Immature natural killer cell (primary cell): ENCODE measurements around the gene RLN3. TPM values are rescaled to one million over a fixed set of nuclear protein-coding genes. Genes with fewer than 3 reads are reported as not detected.

ENCODE experiments used
- DNase-seq, 3 donors: peaks; one replicate each; pipeline ENCODE4 v3.0.0; 2022; ENCODE audit warnings: mixed read lengths in 1 of 3
- H3K27ac Mint-ChIP-seq, 6 donors: one replicate each; pipeline ENCODE4 v1.8.0; 2020; ENCODE audit warnings: mixed read lengths in 6 of 6, mild to moderate bottlenecking in 5 of 6, inconsistent platforms in 4 of 6, moderate library complexity in 3 of 6
- H3K27me3 Mint-ChIP-seq, 3 donors: one replicate each; pipeline ENCODE4 v1.8.0; 2020 to 2021; ENCODE audit warnings: low read depth in 3 of 3, mild to moderate bottlenecking in 3 of 3, mixed read lengths in 3 of 3, moderate library complexity in 3 of 3, inconsistent platforms in 1 of 3
- H3K36me3 Mint-ChIP-seq, 3 donors: one replicate each; pipeline ENCODE4 v1.8.0; 2020; ENCODE audit warnings: mixed read lengths in 3 of 3, inconsistent platforms in 2 of 3, mild to moderate bottlenecking in 2 of 3
- H3K4me1 Mint-ChIP-seq, 2 donors: one replicate each; pipeline ENCODE4 v1.8.0; 2020; ENCODE audit warnings: inconsistent platforms in 2 of 2, mild to moderate bottlenecking in 2 of 2, mixed read lengths in 2 of 2, moderate library complexity in 1 of 2
- H3K4me3 Mint-ChIP-seq, 5 donors: one replicate each; pipeline ENCODE4 v1.8.0; 2020; ENCODE audit warnings: mild to moderate bottlenecking in 5 of 5, mixed read lengths in 5 of 5, inconsistent platforms in 3 of 5, moderate library complexity in 3 of 5
- H3K9me3 Mint-ChIP-seq, 6 donors: one replicate each; pipeline ENCODE4 v1.8.0; 2020; ENCODE audit warnings: mild to moderate bottlenecking in 6 of 6, mixed read lengths in 6 of 6, inconsistent platforms in 4 of 6, moderate library complexity in 3 of 6
- polyA plus RNA-seq, 3 donors: library from polyadenylated mRNA; unstranded; fragments of 300-500 nt; fragmentation: Illumina TruSeq; gene quantifications; one replicate each; pipeline ENCODE4 v1.2.3, GENCODE V29; 2021

RLN3 gene
- polyA plus RNA-seq, 3 donors from 2014 or later = not detected

DNA sequence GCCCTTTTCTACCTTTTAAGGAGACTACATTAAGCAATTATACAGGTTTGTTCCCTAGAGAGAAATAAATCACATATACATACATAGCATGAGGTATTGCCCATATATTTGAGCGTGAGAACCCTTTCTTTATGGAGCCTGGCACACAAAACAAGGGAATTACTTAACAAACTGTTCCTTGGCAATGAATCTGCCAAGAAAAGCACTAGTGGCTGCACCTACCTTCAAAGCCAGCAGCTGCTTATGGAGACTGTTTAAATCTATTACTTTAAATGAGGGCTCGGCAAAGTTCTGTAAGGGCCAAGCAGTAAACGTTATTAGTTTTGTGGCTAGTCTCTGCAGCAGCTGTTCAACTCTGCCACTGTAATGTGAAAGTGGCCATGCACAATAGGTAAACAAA, 28.9 kb upstream of the RLN3 start:
- DNase-seq = no peak
- H3K36me3 Mint-ChIP-seq = peaks cover 0 to 4% (median 0%) of the 10 kb centered on the region in 3 donors
- H3K27ac Mint-ChIP-seq = peak overlapping the region in 4 of 6 donors; percentile 31 to 65 (median 50)
- peaks cover 0 to 6% (median 5%) of the 10 kb centered on the region in 3 donors for H3K27me3 Mint-ChIP-seq
- H3K4me3 Mint-ChIP-seq = no peak overlapping the region
- H3K9me3 Mint-ChIP-seq = no peaks in the 10 kb centered on the region
- H3K4me1 Mint-ChIP-seq = peaks cover 25 to 28% of the 10 kb centered on the region in 2 donors

- peaks cover 0 to 4% (median 0%) of the 10 kb centered on the region in 3 donors for H3K36me3 Mint-ChIP-seq
- no peak for DNase-seq
- H3K27me3 Mint-ChIP-seq = peaks cover 8 to 18% (median 13%) of the 10 kb centered on the region in 3 donors
- no peaks in the 10 kb centered on the region for H3K9me3 Mint-ChIP-seq
- H3K4me1 Mint-ChIP-seq = peaks cover 39% of the 10 kb centered on the region in 2 donors
- peak overlapping the region in 1 of 5 donors; percentile 46 for H3K4me3 Mint-ChIP-seq
- peak overlapping the region; percentile 91 to 98 (median 96) for H3K27ac Mint-ChIP-seq
Measured at GRCh38 chr19:14000691-14001375, 27.1 kb upstream of the RLN3 start.

- H3K36me3 Mint-ChIP-seq = peaks cover 0 to 4% (median 0%) of the 10 kb centered on the region in 3 donors
- peaks cover 39 to 45% of the 10 kb centered on the region in 2 donors for H3K4me1 Mint-ChIP-seq
- H3K27ac Mint-ChIP-seq = peak overlapping the region; percentile 91 to 98 (median 96)
- peak overlapping the region; percentile 59 to 80 (median 70) for H3K4me3 Mint-ChIP-seq
- peaks cover 17 to 32% (median 21%) of the 10 kb centered on the region in 3 donors for H3K27me3 Mint-ChIP-seq
- H3K9me3 Mint-ChIP-seq = no peaks in the 10 kb centered on the region
- peak; percentile 54 to 64 (median 57) for DNase-seq
Measured at GRCh38 chr19:14002571-14003250, 25.2 kb upstream of the RLN3 start.

DNA sequence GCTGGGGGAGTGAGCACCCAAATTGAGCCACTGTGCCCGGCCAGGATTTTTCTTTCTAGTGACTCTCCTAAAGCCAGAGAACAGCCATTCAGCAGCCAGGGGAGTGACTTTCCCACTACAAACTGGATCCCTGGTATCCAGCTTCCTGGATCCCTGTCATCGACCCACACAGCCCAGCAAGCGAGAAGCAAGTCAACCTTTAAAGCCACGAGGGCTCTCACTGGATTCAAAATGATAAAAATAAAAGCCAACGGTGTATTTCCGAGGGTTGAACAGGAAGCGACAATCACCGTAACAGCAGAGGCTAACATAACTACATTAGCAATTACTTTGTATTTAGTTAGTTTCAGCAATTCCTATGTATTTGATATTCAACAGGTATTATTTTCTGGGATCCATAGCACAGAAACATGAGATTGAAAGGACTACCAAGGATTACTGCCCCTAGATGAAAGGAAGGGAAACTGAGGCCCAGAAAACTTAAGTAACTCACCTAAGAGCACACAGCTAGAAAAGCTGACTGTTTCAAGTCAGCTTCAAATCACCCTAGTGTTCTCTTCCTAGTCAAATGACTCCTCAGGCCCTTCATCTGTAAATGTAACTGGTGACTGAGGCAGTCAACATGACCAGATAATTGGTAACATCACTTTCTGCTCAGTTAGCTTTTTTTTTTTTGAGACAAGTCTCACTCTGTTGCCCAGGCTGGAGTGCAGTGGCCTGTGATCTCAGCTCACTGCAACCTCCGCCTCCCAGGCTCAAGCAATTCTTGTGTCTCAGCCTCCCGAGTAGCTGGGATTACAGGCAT, 24.5 kb upstream of the RLN3 start:
- H3K9me3 Mint-ChIP-seq = no peaks in the 10 kb centered on the region
- H3K4me3 Mint-ChIP-seq = peak overlapping the region; percentile 59 to 80 (median 65)
- peak overlapping the region; percentile 91 to 98 (median 96) for H3K27ac Mint-ChIP-seq
- H3K27me3 Mint-ChIP-seq = peaks cover 19 to 37% (median 27%) of the 10 kb centered on the region in 3 donors
- peaks cover 39 to 45% of the 10 kb centered on the region in 2 donors for H3K4me1 Mint-ChIP-seq
- peak in 1 of 3 donors; percentile 22 for DNase-seq
- peaks cover 0 to 4% (median 0%) of the 10 kb centered on the region in 3 donors for H3K36me3 Mint-ChIP-seq

DNA sequence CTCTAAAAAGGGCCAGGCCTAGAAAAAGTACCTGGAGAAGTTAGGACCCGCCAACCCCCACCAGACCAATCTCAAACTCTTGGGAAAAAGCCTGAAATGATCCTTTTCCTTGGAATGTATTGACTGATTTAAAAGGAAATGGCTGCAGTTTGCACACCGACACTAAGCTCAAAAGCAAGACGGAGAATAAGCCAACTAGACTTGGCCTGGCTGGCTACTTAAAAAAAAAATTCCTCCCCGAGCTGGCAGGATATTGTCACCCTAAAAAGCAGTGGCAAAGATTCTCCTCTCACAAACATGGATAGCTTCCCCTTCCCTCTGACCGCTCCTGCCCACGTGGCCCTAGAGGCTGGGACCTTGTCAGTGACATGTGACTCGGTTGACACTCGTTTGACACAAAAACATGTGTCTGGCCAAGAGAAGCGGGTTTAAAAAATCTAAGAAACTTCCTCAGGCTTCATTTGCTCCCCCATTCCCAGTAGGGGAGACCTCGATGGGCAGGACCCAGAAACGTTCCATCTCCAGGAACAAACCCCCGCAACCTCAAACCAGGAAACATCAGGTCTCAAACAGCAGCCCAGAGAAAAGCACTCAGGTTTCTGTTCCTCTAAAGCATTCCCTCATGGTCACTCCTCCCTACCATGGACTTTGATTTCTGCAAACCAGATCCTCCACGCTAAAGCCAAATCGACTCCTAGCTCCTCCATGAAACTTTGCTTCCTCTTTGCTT, 23.2 kb upstream of the RLN3 start:
- Mint-ChIP-seq H3K4me1 (peaks cover 39 to 45% of the 10 kb centered on the region in 2 donors), H3K27me3 (peaks cover 19 to 39% (median 27%) of the 10 kb centered on the region in 3 donors), H3K36me3 (no peaks in the 10 kb centered on the region), H3K27ac (peak overlapping the region; percentile 91 to 100 (median 97)), H3K4me3 (peak overlapping the region; percentile 75 to 97 (median 80)), H3K9me3 (no peaks in the 10 kb centered on the region)
- no peak for DNase-seq

DNA sequence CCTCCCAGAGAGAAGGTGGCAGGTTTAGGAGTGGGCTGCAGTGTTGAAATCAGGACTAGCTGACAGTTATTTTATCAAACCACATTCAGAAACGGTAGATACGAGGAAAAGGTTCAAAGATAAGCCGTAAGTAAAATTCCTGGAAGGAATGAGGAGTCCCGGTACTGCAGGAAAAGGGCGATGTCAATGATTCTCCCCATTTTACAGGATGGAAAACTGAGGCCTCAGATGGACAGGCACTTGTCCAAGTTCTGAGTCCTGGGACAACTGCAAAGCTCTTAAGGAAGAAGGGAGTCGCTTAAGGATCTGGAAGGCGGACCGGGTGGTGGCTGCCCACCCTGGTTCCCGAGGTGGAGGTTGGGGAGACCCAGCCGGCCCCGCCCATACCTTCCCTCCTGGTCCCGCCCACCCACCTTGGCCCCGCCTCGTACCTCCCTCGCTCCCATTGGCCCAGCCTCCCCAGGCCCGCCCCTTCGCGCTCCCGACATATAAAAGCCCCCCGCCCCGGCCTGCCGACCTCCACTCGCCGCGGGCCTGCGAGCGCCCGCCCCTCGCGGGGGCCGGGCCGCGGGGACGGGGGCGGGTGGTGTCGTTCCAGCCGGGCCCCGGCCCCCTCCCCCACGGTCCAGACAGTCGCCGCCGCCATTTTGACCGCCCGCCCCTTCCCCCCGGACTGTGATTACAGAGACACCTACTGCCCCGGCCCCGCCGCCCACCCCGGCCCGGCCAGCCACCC, 22.4 kb upstream of the RLN3 start:
- Mint-ChIP-seq H3K36me3 (no peaks in the 10 kb centered on the region), H3K4me3 (peak overlapping the region; percentile 78 to 98 (median 96)), H3K27me3 (peaks cover 19 to 39% (median 27%) of the 10 kb centered on the region in 3 donors), H3K27ac (peak overlapping the region; percentile 93 to 100 (median 98)), H3K4me1 (peaks cover 39 to 42% of the 10 kb centered on the region in 2 donors), H3K9me3 (no peaks in the 10 kb centered on the region)
- DNase-seq = peak; percentile 90 to 92 (median 92)

GRCh38 chr19:14006085-14006765, 21.7 kb upstream of the RLN3 start, which contains the start of gene RFX1:
TSS of gene RFX1 (minus strand) at chr19:14006320. CDS start at chr19:13993843, 12,477 bp downstream.
- DNase-seq = peak; percentile 100
- Mint-ChIP-seq H3K36me3 (no peaks in the 10 kb centered on the region), H3K27me3 (peaks cover 19 to 39% (median 24%) of the 10 kb centered on the region in 3 donors), H3K4me1 (peaks cover 35 to 38% of the 10 kb centered on the region in 2 donors), H3K4me3 (peak within 1 kb of the TSS; percentile 94 to 98 (median 97)), H3K27ac (peak within 1 kb of the TSS; percentile 99 to 100 (median 100)), H3K9me3 (no peaks in the 10 kb centered on the region)

- no peaks in the 10 kb centered on the region for H3K36me3 Mint-ChIP-seq
- peaks cover 19 to 39% (median 22%) of the 10 kb centered on the region in 3 donors for H3K27me3 Mint-ChIP-seq
- no peaks in the 10 kb centered on the region for H3K9me3 Mint-ChIP-seq
- H3K27ac Mint-ChIP-seq = peak overlapping the region; percentile 99 to 100 (median 100)
- peaks cover 32 to 35% of the 10 kb centered on the region in 2 donors for H3K4me1 Mint-ChIP-seq
- H3K4me3 Mint-ChIP-seq = peak overlapping the region; percentile 94 to 98 (median 97)
- DNase-seq = no peak
Measured at GRCh38 chr19:14006766-14007562, 21.0 kb upstream of the RLN3 start.

DNA sequence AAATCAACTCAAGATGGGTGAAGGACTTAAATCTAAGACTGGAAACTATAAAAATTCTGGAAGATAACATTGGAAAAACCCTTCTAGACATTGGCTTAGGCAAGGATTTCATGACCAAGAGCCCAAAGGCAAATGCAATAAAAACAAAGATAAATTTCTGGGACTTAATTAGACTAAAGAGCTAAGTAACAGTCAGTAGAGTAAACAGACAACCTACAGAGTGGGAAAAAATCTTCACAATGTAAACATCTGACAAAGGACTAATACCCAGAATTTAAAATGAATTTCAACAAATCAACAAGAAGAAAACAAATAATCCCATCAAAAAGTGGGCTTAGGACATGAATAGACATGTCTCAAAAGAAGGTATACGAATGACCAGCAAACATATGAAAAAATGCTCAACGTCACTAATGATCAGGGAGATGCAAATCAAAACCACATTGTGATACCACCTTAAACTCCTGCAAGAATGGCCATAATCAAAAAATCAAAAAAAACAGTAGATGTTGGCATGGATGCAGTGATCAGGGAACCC, 15.5 kb upstream of the RLN3 start:
- Mint-ChIP-seq H3K27me3 (peaks cover 6 to 9% (median 7%) of the 10 kb centered on the region in 3 donors), H3K27ac (no peak overlapping the region), H3K36me3 (no peaks in the 10 kb centered on the region), H3K4me1 (peaks cover 7 to 10% of the 10 kb centered on the region in 2 donors), H3K9me3 (no peaks in the 10 kb centered on the region), H3K4me3 (no peak overlapping the region)
- no peak for DNase-seq

- peak overlapping the region; percentile 62 to 83 (median 80) for H3K27ac Mint-ChIP-seq
- peaks cover 0 to 4% (median 3%) of the 10 kb centered on the region in 3 donors for H3K27me3 Mint-ChIP-seq
- peaks cover 7 to 12% of the 10 kb centered on the region in 2 donors for H3K4me1 Mint-ChIP-seq
- H3K4me3 Mint-ChIP-seq = peak overlapping the region in 4 of 5 donors; percentile 6 to 63 (median 26)
- no peaks in the 10 kb centered on the region for H3K9me3 Mint-ChIP-seq
- DNase-seq = peak; percentile 27 to 40 (median 29)
- H3K36me3 Mint-ChIP-seq = no peaks in the 10 kb centered on the region
Measured at GRCh38 chr19:14015524-14016035, 12.4 kb upstream of the RLN3 start.

GRCh38 chr19:14019100-14019499, 8.8 kb upstream of the RLN3 start:
- H3K4me3 Mint-ChIP-seq = no peak overlapping the region
- H3K27me3 Mint-ChIP-seq = peaks cover 0 to 5% (median 4%) of the 10 kb centered on the region in 3 donors
- peaks cover 12% of the 10 kb centered on the region in 2 donors for H3K4me1 Mint-ChIP-seq
- no peaks in the 10 kb centered on the region for H3K9me3 Mint-ChIP-seq
- no peak overlapping the region for H3K27ac Mint-ChIP-seq
- DNase-seq = no peak
- H3K36me3 Mint-ChIP-seq = no peaks in the 10 kb centered on the region
